DND-41 (cell line): Measurements from ENCODE around the gene ATF6B.

Source experiments
- EZH2 ChIP-seq: IDR thresholded peaks from 3 replicates; pipeline ENCODE4 v1.6.1; 2012; ENCODE audit warnings: borderline replicate concordance, low read depth, mild to moderate bottlenecking, moderate library complexity, low read length, inconsistent platforms; ENCODE audit not compliant: severe bottlenecking
- TF ChIP-seq, protein P1 (sequence below): IDR thresholded peaks from 2 replicates; pipeline ENCODE4 v1.5.1; 2012; ENCODE audit warnings: borderline replicate concordance, low read length, moderate library complexity, mild to moderate bottlenecking; ENCODE audit not compliant: poor library complexity, severe bottlenecking; ENCODE audit errors: extremely low read depth

DNA sequence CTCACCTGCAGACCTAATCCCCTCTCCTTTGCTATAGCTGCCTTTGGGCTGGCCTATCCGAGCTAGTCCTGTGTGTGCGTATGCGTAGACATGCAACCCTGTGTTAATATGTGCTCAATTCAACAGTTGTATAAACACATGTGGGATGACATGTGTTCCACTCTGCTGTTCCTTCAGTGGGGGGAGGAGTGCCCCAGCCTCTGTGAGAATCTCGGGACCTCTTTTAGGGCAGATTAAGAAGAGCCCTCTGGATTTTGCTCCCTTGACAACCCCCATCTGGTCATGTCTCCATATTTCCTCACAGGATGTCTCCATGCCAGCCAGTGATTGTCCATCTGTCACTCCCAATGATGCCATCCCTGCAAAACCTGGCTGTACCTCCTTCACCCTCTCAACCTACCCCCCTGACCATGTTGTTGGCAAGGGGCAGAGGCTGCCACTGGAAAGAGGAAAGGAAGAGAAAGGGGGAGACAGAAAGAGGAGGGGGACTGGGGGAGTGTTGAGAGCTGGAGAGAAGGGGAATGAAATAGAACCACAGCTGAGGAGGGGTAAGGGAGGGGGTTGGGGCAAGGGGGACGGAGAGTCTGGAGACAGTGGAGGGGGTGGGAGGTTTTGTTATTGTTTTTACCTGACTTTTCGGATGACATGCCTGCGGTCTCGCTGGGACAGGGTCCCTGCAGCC lies 23.3 kb upstream of the ATF6B start:
- TF ChIP-seq, protein P1, sequence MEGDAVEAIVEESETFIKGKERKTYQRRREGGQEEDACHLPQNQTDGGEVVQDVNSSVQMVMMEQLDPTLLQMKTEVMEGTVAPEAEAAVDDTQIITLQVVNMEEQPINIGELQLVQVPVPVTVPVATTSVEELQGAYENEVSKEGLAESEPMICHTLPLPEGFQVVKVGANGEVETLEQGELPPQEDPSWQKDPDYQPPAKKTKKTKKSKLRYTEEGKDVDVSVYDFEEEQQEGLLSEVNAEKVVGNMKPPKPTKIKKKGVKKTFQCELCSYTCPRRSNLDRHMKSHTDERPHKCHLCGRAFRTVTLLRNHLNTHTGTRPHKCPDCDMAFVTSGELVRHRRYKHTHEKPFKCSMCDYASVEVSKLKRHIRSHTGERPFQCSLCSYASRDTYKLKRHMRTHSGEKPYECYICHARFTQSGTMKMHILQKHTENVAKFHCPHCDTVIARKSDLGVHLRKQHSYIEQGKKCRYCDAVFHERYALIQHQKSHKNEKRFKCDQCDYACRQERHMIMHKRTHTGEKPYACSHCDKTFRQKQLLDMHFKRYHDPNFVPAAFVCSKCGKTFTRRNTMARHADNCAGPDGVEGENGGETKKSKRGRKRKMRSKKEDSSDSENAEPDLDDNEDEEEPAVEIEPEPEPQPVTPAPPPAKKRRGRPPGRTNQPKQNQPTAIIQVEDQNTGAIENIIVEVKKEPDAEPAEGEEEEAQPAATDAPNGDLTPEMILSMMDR, result no peak
- TF ChIP-seq EZH2, result no peak
